CD4-positive, alpha-beta T cell treated with Interleukin-1 beta for 1 hour (primary cell): Measurements from ENCODE around the gene OR52E6.
A peak's percentile ranks its signal among the peaks of the same experiment; 100 is the strongest.

Source experiments
- DNase-seq, 2 donors: peaks; one replicate each; pipeline ENCODE4 v3.0.0-alpha.2; 2020 to 2022

Gene OR52E6

GRCh38 chr11:5841797-5842196, at the start of gene OR52E6:
OR52E6 (minus strand) TSS chr11:5841897; CDS start chr11:5841897, 0 bp downstream.
- no peak for DNase-seq

GRCh38 chr11:5891216-5891800, 49.6 kb upstream of the OR52E6 start:
- no peak for DNase-seq

DNA sequence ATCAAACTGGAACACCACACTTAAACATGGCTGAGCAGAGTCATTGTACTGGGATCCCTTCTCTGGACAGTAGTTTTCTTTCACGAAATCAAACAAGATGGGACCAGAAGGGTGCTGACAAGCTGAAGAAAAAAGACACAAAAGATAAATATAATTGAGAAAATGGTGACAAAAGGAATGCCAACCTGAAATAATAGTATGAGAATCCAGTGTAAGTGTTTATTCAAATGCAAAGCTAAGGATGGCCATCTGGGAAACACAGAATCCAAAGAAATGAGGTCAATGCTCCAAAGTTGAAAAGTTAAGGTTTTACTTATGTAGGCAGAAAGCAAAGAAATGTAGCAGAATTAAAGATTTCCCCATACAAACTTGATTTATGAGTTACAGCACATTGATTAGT, 46.0 kb upstream of the OR52E6 start:
- no peak for DNase-seq

DNA sequence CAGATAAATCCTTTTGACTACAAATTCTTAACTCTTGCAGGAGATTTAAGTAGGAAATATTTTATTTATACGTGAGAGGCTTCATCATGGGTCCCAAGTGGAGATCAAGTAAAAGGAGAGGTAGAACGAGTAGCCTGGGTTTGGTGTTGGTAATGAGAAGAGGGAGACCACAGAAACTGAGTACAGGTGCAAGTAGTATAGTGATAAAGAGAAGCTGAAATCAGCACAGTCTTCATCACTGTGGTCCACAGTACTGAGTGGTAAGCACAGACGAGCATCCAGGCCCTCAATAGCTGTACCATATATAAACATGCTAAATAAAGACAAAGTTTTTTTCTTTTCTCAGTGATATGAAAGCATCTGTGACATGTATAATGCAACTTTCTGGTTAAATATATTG, 45.5 kb upstream of the OR52E6 start:
- no peak for DNase-seq

- no peak for DNase-seq
Observed at GRCh38 chr11:5881756-5882155, 40.1 kb upstream of the OR52E6 start.

DNA sequence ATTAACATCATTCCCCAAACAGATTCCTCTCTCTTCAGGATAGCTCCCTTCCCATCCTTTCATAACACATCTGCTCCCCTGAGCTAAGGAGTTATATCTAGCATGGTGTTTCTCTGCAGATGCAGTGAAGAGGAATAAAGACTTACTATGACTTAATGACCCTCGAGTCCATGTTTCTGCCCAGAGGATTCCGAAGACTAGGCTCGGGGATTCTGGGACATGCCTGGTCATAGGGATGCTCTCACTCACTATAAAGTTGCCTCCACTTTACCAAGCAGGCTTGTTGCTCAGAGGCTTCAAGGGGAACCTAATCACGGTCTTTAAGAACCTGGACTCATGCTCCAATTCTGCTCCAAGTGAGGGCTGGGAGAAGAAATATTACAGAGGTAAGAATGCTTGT, 38.6 kb upstream of the OR52E6 start, which contains the start of gene OR52E4:
TSS of gene OR52E4 (plus strand) at position 301 of the 400 bp plus-strand sequence. CDS start 3,664 bp downstream, outside the sequence.
- no peak for DNase-seq

DNA sequence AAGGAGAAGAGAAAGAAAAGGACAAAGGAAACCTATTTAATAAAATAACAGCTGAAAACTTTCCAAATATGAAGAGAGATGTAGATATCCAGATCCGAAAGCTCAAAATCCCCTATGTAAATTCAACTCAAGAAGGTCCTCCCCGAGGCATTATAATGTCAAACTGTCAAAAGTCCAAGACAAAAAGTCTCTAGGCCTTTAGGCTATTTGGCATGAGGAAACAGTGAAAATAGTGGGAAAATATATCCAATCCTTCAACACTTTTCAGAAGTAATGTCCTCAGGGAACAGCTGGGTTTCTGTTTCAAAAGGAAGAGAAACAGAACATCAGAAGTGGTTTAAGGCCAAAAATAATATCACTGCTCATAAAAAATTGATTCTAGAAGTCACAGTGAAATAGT, 36.9 kb upstream of the OR52E6 start:
- DNase-seq = no peak

- DNase-seq = no peak
Observed at GRCh38 chr11:5865826-5866225, 24.1 kb upstream of the OR52E6 start.

DNA sequence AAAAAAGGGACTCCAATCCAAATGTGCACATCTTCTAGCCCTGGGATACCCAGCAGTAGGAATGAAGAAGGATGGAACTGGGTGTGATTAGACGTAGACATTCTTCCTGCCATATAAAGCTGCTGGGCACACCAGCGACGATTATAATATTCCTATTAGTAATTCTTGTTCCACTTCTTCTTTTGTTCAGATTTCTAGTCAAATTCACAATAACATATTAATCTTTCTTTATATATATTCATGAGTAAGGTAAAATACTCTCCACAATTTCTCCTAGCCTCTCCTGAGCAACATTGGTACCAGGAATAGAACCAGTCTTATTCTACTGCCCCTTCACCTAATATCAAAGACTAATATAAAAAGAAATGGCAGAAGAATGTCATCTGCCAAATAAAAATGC, 15.9 kb upstream of the OR52E6 start, which contains the start of gene OR52E8:
TSS of gene OR52E8 (minus strand) at position 101 of the 400 bp plus-strand sequence. CDS start at position 101, 0 bp downstream.
- DNase-seq = no peak

DNA sequence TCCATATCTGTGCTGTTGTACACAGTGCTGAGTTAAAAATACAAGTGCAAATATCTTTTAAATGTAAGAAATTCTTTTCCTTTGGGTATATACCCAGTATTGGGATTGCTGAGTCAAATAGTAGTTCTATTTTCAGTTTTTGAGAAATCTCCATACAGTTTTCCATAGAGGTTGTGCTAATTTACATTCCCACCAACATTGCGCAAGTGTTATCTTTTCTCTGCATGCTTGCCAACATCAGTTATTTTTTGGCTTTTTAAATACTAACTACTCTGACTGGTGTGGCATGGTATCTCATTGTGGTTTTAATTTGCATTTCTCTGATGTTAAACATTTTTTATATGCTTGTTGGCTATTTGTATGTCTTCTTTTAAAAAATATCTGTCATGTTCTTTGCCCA, 9.3 kb upstream of the OR52E6 start:
- DNase-seq = no peak

- no peak for DNase-seq
Observed at GRCh38 chr11:5847711-5848110, 6.0 kb upstream of the OR52E6 start.

- DNase-seq = no peak
Observed at GRCh38 chr11:5846701-5847100, 5.0 kb upstream of the OR52E6 start.

DNA sequence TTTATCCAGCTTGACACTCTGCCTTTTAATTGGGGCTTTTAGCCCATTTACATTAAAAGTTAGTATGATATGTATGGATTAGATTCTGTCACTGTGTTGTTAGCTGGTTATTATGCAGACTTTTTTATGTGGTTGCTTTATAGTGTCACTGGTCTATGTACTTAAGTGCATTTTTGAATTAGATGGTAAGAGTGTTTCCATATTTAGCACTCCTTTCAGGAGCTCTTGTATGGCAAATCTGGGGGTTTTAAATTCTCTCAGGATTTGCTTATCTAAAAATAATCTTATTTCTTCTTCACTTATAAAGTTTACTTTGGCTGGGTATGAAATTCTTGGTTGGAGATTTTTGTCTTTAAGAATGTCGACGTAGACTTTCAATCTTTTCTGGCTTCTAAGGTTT, 4.0 kb downstream of the OR52E6 start:
- no peak for DNase-seq

GRCh38 chr11:5833446-5833845, 8.3 kb downstream of the OR52E6 start:
- DNase-seq = no peak

- DNase-seq = no peak
Observed at GRCh38 chr11:5831196-5831829, 10.4 kb downstream of the OR52E6 start.

DNA sequence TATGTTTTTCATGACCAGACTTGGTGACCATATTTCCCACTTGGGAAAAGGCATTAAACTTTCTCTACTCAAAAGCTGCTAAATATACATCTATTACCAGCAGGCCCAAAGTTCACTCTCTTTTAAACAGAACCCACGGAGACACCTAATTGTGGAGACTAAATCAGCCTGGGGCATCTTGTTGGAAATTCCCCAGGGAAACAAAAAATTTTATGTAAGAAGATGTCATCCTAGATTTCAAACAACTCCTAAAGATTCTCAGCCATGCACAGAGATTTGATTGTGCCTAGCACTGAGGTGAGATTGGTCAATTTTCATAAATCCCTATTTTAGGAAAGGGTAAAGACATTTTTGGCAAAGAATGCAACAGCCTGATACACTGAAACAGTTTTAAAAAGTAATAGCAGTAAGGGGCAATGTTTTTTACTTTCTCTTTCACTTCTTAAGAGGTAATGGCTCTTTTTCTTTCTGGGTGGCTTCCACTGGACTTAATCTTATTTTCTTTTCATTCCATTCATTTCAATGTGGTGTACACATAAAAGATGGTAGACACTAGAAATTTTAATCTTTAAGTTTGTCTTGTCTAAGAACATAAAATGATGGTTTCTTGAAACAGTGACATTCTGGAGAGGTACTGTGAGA, 23.3 kb downstream of the OR52E6 start:
- DNase-seq = no peak

DNA sequence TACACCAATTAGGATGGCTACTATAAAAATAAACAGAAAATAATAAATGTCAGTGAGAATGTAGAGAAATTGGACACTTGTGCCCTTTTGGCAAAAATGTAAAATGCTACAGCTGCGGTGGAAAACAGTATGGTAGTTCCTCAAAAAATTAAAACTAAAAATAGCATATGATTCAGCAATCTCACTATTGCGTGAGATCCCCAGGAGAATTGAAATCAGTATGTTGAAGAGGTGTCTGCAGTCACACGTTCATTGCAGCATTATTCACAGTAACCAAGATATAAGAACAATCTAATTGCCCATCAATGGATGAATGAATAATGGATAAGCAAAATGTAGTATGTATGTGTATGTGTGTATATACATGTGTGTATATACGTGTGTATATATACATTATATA, 26.2 kb downstream of the OR52E6 start:
- DNase-seq = peak in 1 of 2 donors; percentile 0

DNA sequence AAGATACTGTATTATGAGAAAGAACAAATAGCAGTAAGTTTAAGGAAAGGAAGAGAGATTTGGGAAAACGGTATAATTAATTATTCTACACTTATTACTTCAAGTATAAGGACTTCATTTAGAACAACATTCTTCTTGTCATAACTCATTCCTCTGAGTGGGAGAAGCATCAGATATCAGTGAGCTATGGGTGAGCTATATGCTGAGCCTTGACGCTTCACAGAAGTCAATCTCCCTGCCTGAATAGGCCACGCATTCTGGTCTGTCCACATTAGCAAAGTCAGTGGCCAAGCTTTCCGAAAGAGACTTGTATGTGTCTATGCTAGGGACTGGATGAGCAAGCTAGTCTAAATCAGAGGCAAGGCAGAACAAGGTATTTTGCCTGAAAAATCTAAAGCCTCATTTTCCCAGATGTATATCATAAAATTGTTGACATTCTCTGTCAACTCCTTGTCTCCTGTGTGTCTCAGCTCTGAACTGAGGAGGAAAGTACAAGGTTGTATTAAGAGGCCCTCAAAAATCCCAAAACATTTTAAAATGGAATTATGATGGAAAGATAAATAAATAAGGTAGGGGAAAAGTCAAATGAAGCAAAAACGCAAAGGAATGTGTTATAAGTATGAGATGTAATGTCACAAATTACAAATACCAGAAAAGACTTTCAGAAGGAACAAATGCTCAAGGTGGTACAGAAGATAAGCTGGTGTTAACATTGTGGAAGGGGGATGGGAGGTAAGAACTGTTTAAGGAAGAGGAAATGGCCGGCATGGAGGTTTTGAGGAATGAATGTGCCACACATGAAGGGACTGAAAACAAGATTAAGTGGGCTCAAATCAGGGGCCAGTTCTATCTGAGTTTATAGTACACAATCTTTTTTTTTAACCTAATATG, 31.5 kb downstream of the OR52E6 start:
- DNase-seq = no peak

DNA sequence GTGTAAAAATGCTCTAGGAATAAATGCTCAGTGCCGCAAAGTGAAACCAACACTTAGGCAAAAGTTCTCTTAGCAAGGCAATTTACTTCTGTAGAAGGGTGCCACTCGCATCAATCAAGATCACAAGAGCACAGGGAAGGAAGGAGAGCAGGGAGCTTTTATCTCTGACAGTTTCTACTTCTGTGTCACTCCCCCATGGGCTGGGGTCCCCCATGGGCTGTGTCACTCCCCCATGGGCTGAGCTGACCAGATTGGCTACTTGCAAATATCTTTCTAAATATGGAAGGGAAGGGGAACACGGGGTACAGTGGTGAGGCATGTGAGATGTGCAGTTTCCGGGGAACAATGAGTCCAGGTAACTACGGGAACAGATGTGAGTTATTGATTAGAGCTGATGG, 32.6 kb downstream of the OR52E6 start:
- DNase-seq = peak in 1 of 2 donors; percentile 0

- peak; percentile 71 to 77 for DNase-seq
Observed at GRCh38 chr11:5808500-5809121, 33.1 kb downstream of the OR52E6 start, which contains the start of gene OR52N2. OR52N2 (plus strand) TSS chr11:5808924; CDS start chr11:5820336, 11,412 bp downstream.

DNA sequence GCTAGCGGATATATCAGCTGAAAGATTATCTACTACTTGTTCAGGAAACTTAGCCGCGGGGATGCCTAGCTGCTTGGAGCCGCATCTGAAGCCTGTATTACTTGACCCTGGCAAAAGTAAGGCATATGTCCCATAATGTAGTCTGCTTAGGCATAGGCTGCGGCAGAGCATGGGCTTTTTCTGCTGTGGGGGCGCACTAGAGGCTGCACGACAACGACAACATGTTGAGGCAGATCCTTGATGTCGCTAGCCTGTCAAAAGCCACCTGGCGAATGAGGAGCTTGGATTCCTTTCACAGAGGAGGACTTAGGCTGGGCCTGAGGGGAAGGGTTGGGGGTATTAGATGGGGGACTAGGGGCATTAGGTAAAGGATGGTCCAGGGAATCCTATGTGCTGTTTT, 34.1 kb downstream of the OR52E6 start:
- DNase-seq = no peak

DNA sequence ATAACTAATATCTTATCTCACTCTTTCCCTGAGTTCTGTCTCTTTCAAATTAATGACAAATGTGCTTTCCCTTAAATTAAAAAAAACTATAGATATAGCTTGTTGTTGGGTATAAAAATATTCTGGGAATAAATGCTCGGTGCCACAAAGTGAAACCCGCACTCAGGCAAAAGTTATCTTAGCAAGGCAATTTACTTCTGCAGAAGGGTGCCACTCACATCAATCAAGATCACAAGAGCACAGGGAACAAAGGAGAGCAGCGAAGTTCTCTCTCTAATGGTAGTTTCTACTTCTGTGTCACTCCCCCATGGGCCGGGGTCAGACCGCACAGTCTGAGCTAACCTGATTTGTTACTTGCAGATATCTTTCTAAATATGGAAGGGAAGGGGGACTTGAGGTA, 37.7 kb downstream of the OR52E6 start:
- DNase-seq = no peak

- DNase-seq = no peak
Observed at GRCh38 chr11:5796541-5796940, 45.2 kb downstream of the OR52E6 start.
